ENCODE measurements around the gene RPS8. TPM values are rescaled to one million over a fixed set of nuclear protein-coding genes. Genes with fewer than 3 reads are reported as not detected.

Gene RPS8
- total RNA-seq: 2,549 and 2,678 TPM in 2 replicates

DNA sequence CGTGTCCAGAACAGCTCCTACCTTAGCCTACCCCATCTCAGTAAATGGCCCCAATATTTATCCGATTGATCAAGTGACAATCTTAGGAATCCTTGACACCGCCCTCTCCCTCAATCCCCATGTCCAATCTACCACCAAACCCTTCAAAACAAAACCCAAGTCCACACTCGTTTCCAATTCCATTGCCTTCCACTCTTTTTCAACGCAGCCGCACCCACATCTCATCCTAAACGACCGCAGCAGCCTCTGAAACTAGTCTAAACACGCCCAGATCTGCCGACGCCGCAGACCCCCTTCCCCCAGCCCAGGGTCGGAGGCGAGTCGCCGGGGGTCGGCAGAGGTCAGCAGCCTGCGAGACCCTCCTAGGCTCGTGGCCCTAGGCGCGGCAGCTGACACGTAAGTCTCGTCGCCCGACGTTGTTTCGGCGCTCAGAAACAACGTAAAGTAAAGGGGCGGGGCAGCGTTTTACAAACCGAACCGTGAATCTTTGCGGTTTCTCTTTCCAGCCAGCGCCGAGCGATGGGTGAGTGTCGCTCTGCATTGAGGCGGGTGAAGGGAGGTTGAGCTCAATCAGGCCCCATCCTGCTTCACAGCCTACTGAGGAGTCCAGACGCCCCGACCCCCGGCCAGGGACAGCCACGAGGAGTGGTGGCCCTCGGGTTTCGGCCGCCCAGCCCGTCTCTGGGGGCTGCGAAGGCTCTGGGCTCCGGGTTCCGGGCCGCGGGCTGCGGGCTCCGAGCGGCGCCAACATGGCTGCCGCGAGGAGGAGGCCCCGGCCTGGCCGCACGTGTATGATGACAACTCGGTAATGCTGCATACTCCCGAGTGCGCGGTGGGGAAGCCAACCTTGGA lies at the start of gene RPS8:
TSS of gene RPS8 (plus strand) at position 463 of the 852 bp plus-strand sequence. CDS start at position 520, 57 bp downstream.

DNA sequence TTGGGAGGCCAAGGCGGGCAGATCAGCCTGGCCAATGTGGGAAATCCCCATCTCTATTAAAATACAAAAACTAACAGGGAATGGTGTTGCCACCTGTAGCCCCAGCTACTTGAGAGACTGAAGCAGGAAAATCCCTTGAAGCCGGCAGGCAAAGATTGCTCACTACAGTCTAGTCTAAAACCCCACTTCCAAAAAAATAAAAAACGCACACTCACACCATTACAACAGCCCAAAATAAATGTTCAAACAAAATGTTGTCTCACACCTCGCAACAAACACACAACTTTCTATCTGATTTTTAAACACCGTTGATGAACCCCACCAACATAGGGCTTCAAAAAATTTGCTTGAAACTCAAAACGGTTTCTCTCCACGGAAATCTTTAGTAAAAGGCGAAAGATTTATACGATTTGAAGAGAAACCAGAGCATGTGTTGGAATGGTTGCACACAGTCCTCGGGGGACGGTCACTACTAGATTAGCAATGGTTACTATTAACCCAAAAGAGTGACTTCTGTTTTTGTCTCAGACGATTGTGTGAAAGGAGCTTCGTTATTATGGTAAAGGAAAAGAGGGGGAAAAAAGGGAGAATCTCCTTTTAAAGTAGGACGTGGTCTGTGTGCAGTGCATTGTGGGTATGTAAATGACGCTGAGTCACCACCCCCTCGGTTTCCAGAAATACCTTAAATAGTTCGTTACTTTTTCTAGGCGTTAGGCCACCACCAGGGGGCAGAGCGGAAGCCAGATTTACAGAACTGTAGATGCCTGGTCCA lies 44.4 kb upstream of the RPS8 start, which contains the start of gene RNU5D-1:
TSS of gene RNU5D-1 (minus strand) at position 430 of the 772 bp plus-strand sequence.

DNA sequence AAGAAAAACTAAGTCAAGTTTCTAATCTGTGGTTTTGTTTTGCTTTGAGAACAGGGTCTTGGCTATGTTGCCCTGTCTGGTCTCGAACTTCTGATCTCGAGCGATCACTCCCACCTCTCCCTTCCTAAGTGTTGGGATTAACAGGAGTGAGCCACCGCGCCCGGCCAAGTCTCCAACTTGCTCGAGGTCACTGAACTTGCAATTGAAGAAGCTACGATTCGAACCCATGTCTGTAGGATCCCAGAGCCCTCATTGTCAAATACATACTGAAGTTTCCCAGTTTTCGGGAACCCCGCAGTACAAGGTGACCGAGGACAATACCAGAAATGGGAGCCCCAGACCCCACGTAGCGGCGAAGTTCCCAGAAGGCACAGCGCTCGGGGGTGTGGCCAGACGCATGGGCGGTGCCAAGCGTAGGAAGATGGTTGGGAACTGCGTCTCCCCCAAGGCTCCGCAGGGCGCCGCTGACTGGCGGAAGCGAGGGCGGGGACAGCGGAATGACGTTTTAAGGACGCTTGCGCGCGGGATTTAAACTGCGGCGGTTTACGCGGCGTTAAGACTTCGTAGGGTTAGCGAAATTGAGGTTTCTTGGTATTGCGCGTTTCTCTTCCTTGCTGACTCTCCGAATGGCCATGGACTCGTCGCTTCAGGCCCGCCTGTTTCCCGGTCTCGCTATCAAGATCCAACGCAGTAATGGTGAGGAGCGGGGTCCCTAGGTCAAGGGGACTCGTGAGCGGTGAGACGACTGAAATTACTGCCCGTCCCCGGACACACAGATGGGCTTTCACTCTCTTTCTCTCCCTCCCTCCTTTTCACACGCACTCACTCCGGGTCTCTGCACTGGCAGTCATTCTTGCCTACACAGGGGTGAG lies 35.8 kb upstream of the RPS8 start, which contains the start of gene KIF2C:
TSS of gene KIF2C (plus strand) at position 531 of the 872 bp plus-strand sequence. CDS start at position 627, 96 bp downstream.

DNA sequence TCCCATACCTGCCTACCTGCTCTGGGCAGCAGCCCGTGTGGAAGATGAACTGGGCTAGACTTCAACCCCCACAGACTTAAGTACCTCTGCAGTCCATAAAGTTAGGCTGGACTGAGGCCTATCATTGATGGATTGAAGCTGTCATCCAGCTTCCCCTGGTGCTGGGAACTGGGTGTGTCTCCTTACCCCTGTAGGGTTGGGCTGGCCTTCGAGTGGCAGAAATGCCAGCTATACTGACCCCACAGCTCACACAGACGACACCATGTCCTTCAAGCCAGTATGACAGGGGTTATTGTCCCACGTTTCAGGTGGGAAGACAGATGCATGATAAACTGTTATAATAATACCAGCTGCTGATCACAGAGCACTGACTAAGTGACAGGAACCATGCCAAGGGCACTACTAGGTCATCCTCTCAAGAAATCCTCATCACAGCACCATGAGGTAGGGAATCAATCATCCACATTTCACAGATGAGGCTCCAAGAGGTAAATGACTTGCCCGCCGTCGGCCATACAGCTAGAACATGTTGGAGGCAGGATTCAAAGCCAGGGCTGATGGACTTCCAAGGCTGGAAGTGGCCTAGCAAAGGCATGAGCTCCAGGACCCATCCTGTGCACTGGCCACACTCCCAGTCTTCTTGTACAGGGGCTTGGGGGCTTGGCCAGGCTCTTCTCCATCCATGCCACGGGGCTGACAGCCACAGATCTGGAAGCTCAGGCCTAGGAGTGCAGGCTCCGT lies 12.9 kb downstream of the RPS8 start, which contains the start of gene BEST4:
TSS of gene BEST4 (minus strand) at position 51 of the 741 bp plus-strand sequence. CDS start 465 bp downstream, outside the sequence.

DNA sequence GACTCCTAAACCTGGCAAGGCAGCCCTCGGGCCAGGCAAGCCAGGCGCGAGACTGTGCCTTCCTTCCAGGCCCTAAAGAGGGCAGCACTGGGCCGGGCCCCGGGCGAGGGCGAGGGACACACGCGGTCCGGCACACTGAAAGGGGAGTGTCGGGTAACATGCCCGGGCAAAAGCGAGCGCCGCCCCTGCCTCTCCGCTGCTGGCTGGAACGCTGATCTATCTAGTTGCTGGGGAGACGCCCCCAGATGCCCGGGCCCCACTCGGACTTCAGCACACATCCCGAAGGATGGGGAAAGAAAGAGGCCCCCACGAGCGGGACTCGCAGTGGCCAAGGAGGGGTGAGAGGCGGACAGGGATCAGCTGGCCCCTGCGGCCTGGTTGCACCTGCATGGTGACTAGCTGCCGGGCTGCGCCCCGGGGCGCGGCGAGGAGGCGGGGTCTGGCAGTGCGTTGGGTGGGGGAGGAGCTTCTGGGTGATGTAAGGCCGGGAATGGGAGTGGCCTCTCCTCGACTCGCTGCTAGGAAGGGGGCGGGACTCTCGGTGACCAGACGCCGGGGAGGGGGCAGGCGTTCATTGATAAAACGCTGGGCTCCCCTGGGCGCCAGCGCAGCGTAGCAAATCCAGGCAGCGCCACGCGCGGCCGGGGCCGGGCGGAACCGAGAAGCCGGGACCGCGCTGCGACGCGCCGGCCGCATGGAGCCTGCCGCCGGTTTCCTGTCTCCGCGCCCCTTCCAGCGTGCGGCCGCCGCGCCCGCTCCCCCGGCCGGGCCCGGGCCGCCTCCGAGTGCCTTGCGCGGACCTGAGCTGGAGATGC lies 24.6 kb downstream of the RPS8 start, which contains the start of gene PLK3:
TSS of gene PLK3 (plus strand) at position 608 of the 815 bp plus-strand sequence. CDS start at position 695, 87 bp downstream.

DNA sequence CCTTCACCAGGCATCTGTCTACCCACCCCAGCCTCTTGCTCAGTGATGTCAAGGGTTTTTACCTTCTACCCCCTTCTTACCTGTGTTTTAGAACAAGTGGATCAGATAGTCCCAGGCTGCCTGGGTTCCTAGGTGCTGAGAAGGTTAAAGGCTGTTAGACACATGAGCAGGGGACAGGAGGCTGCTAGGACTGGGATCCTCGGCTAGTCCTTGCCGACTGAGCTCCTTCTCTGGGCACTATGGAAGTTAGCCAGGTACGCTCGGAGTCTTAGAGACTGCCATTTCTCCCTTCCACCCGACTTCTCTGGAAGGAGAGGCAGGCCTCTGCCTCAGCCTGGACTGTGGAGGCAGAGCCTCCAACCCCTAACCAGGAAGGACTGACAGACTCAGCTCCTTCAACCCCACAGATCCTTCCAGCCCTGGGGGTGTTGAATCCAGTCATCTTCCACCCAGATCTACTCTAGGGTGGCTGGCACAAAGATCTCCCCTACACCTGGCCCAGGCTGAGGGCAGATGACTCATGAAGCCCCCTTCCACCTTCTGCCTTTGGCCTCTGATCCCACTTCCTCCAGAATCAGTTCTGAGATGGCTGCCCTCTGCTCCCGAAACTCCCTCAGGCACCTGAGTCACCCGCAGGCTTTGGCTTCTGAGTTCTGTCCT lies 31.5 kb downstream of the RPS8 start, which contains the start of gene DYNLT4:
TSS of gene DYNLT4 (minus strand) at position 648 of the 660 bp plus-strand sequence. CDS start 683 bp downstream, outside the sequence.

DNA sequence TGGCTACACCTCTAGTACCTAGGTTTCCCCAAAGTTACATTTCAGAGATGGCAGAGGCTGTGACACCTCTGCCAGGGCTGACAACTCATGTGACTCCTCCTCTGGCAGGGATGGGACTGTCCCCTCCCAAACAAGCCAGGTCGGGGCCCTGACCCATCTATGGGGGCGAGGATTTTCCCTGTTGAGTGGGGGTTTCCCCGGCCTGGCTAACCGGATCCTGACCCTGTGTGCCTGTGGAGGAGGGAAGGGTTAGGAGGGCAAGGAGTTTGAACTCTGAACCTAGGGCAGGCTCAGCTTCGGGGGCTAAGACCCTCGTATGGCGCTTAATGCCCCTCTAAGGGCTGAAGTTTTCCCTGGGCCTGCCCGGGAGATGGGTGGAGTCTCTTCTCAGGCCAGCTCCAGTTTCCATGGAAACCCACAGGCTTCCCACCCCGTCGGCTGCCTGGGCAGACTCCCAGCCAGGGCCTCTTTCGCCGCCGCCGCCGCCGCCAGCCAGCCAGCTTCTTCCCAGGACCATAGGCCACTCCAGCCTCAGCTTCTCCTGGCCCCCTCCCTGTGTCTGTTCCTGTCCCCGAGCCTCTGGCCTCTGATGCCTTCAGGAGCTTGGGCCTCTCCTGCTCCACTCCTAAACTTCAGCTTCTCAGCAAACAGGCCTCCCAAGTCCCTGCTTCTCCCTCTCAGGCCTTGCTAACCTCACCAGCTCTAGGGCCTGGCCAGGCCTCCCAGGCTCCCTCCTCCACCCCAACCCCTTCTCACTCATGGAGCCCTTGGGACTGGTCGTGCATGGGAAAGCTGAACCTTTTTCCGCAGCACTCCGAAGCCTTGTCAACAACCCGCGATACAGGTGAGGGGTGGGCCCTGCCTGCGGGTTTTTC lies 33.0 kb downstream of the RPS8 start, which contains the start of gene BTBD19:
TSS of gene BTBD19 (plus strand) at position 461 of the 875 bp plus-strand sequence. CDS start at position 759, 298 bp downstream.

Other genes with a start within 250 kb of the RPS8 start
- gene TMEM53, start 101.1 kb upstream of the RPS8 start, total RNA-seq: 4.8 and 6.6 TPM in 2 replicates
- gene ARMH1, start 100.8 kb upstream of the RPS8 start, total RNA-seq: not detected in 2 replicates
- gene RNU5D-1, start 44.4 kb upstream of the RPS8 start, total RNA-seq: not detected in 2 replicates
- gene KIF2C, start 35.7 kb upstream of the RPS8 start, total RNA-seq: 40.8 and 41.4 TPM in 2 replicates
- gene BEST4, start 12.6 kb downstream of the RPS8 start, total RNA-seq: not detected in 2 replicates
- 45.6 and 50.8 TPM in 2 replicates for gene PLK3, start 24.8 kb downstream of the RPS8 start, total RNA-seq
- gene DYNLT4, start 31.8 kb downstream of the RPS8 start, total RNA-seq: not detected in 2 replicates
- 4.6 and 5.9 TPM in 2 replicates for gene BTBD19, start 33.0 kb downstream of the RPS8 start, total RNA-seq
- 0.13 and 0.20 TPM in 2 replicates for gene PTCH2, start 67.7 kb downstream of the RPS8 start, total RNA-seq
- 34.1 and 40.8 TPM in 2 replicates for gene EIF2B3, start 211.1 kb downstream of the RPS8 start, total RNA-seq
- gene HECTD3, start 235.8 kb downstream of the RPS8 start, total RNA-seq: 42.4 and 45.8 TPM in 2 replicates
- gene UROD, start 236.7 kb downstream of the RPS8 start, total RNA-seq: 180 and 191 TPM in 2 replicates